HCT116 (cell line): Measurements from ENCODE around the gene OSBPL8. TPM values are rescaled to one million over a fixed set of nuclear protein-coding genes. Genes with fewer than 3 reads are reported as not detected.

Experiments
- ATAC-seq: fragments of 200-7000 bp; cut with Tn5 transposase; 2 replicates; pipeline ENCODE4 v1.9.1; 2020; ENCODE audit warnings: mild to moderate bottlenecking, moderate library complexity
- BruUV-seq: library from RNA; stranded (reverse); fragments of 400-500 nt; replicated peaks from 2 replicates; lab custom pipeline; 2021; lab: Mats Ljungman, UMichigan
- CTCF ChIA-PET: fragments of 300-600 bp; sonication (Branson Sonifier 250); formaldehyde crosslinking; loops from one replicate; lab custom pipeline; 2021; ENCODE audit warnings: antibody characterized with exemption; lab: Charles Lee
- POLR2A ChIA-PET: fragments of 300-600, 350-600 bp; sonication (Branson Sonifier 250); formaldehyde crosslinking; loops from one replicate; lab custom pipeline; 2021; ENCODE audit warnings: antibody characterized with exemption; lab: Charles Lee
- RAD21 ChIA-PET, 2 experiments: fragments of 300-600 bp; sonication (Branson Sonifier 250); formaldehyde crosslinking; loops; one replicate each; lab custom pipeline; 2023; ENCODE audit warnings: low total read pairs in 2 of 2; ENCODE audit not compliant: uncharacterized antibody in 2 of 2, unreplicated experiment in 2 of 2, low non-redundant PET in 1 of 2; lab: Charles Lee
- DNase-seq: peaks from one replicate; pipeline ENCODE4 v3.0.0-alpha.2; 2010; ENCODE audit warnings: low read depth, low spot score
- H2AFZ ChIP-seq: fragments of 200-600 bp; shearing (Covaris generic), sonication (generic); 2 replicates; pipeline ENCODE4 v1.6.1; 2017; ENCODE audit warnings: low read depth, mixed run types, mixed read lengths, antibody characterized with exemption, low read length; ENCODE audit not compliant: poor library complexity, severe bottlenecking
- H3K27ac ChIP-seq: 2 replicates; pipeline ENCODE4 v1.5.1; 2012; ENCODE audit warnings: low read depth, low read length
- H3K27me3 ChIP-seq: fragments of 200-600 bp; sonication (generic); 2 replicates; pipeline ENCODE4 v1.6.1; 2016; ENCODE audit warnings: mixed run types, low read length, mixed read lengths; ENCODE audit not compliant: insufficient read depth
- H3K36me3 ChIP-seq, 2 experiments: fragments of 200-500 bp in 1 of 2; fragments of 200-600 bp in 1 of 2; sonication (Bioruptor generic) in 1 of 2; sonication (generic) in 1 of 2; 2 replicates each; pipeline versions ENCODE4 v1.5.1 to v1.6.1; 2014 to 2016; ENCODE audit warnings: low read length in 2 of 2, inconsistent platforms in 1 of 2, mixed read lengths in 1 of 2, mixed run types in 1 of 2; ENCODE audit not compliant: insufficient read depth in 2 of 2, control insufficient read depth in 1 of 2
- H3K4me1 ChIP-seq, 2 experiments: fragments of 200-600 bp in 1 of 2; sonication (generic) in 1 of 2; 2 replicates each; pipeline versions ENCODE4 v1.5.1 to v1.6.1; 2012 to 2017; ENCODE audit warnings: low read length in 2 of 2, inconsistent platforms in 1 of 2, mild to moderate bottlenecking in 1 of 2, mixed read lengths in 1 of 2, mixed run types in 1 of 2, moderate library complexity in 1 of 2; ENCODE audit not compliant: insufficient read depth in 2 of 2, control insufficient read depth in 1 of 2
- H3K4me2 ChIP-seq: fragments of 200-600 bp; sonication (generic); 2 replicates; pipeline ENCODE4 v1.6.1; 2017; ENCODE audit warnings: mixed run types, low read length, mixed read lengths
- H3K4me3 ChIP-seq, 2 experiments: fragments of 200-600 bp in 1 of 2; sonication (generic) in 1 of 2; replicated peaks in 1 of 2; 2 replicates each; pipeline ENCODE4 v1.5.1; 2011 to 2016; ENCODE audit warnings: low read length in 2 of 2, control low read depth in 1 of 2, low read depth in 1 of 2, mild to moderate bottlenecking in 1 of 2, mixed read lengths in 1 of 2, mixed run types in 1 of 2
- H3K79me2 ChIP-seq: fragments of 200-600 bp; sonication (generic); 2 replicates; pipeline ENCODE4 v1.6.1; 2017; ENCODE audit warnings: mild to moderate bottlenecking, mixed run types, low read length, moderate library complexity, mixed read lengths; ENCODE audit not compliant: insufficient read depth
- H3K9ac ChIP-seq: fragments of 200-600 bp; sonication (generic); 2 replicates; pipeline ENCODE4 v1.6.1; 2016; ENCODE audit warnings: low read length, mixed read lengths
- H3K9me2 ChIP-seq: fragments of 200-600 bp; sonication (generic), shearing (Covaris generic); 2 replicates; pipeline ENCODE4 v1.6.1; 2017; ENCODE audit warnings: mixed run types, mild to moderate bottlenecking, moderate library complexity; ENCODE audit not compliant: insufficient read depth
- H3K9me3 ChIP-seq, 2 experiments: fragments of 200-500 bp in 1 of 2; fragments of 200-600 bp in 1 of 2; sonication (Bioruptor generic) in 1 of 2; sonication (generic) in 1 of 2; 2 replicates each; pipeline ENCODE4 v1.6.1; 2014 to 2017; ENCODE audit warnings: low read length in 2 of 2, mixed read lengths in 2 of 2, inconsistent platforms in 1 of 2, low read depth in 1 of 2, mild to moderate bottlenecking in 1 of 2, mixed run types in 1 of 2, moderate library complexity in 1 of 2; ENCODE audit not compliant: control insufficient read depth in 1 of 2, insufficient read depth in 1 of 2
- H4K20me1 ChIP-seq: fragments of 200-600 bp; sonication (generic), shearing (Covaris generic); 2 replicates; pipeline ENCODE4 v1.6.1; 2017; ENCODE audit warnings: mixed run types, mild to moderate bottlenecking, moderate library complexity; ENCODE audit not compliant: insufficient read depth
- CBX3 ChIP-seq: IDR thresholded peaks from 2 replicates; pipeline ENCODE4 v1.6.1; 2012; ENCODE audit warnings: low read depth
- CEBPB ChIP-seq: IDR thresholded peaks from 2 replicates; pipeline ENCODE4 v1.6.1; 2012; ENCODE audit warnings: low read depth
- EGR1 ChIP-seq: IDR thresholded peaks from 2 replicates; pipeline ENCODE4 v1.6.1; 2012; ENCODE audit warnings: low read depth
- ELF1 ChIP-seq: IDR thresholded peaks from 2 replicates; pipeline ENCODE4 v1.6.1; 2012; ENCODE audit warnings: low read depth, borderline replicate concordance
- EZH2phosphoT487 ChIP-seq: fragments of 200-600 bp; IDR thresholded peaks from 2 replicates; pipeline ENCODE4 v1.6.1; 2018; ENCODE audit warnings: antibody characterized with exemption, borderline replicate concordance
- FOSL1 ChIP-seq: IDR thresholded peaks from 2 replicates; pipeline ENCODE4 v1.6.1; 2012; ENCODE audit warnings: low read depth
- JUND ChIP-seq: IDR thresholded peaks from 2 replicates; pipeline ENCODE4 v1.6.1; 2012
- POLR2AphosphoS5 ChIP-seq: IDR thresholded peaks from 2 replicates; pipeline ENCODE4 v1.6.1; 2011; ENCODE audit warnings: mild to moderate bottlenecking, low read depth, low read length, moderate library complexity
- RAD21 ChIP-seq: IDR thresholded peaks from 2 replicates; pipeline ENCODE4 v1.6.1; 2012; ENCODE audit warnings: low read depth, mild to moderate bottlenecking
- SIN3A ChIP-seq: IDR thresholded peaks from 2 replicates; pipeline ENCODE4 v1.6.1; 2012; ENCODE audit warnings: low read depth
- SP1 ChIP-seq: IDR thresholded peaks from 2 replicates; pipeline ENCODE4 v1.6.1; 2012; ENCODE audit warnings: low read depth
- SRF ChIP-seq: IDR thresholded peaks from 2 replicates; pipeline ENCODE4 v1.6.1; 2012; ENCODE audit warnings: low read depth
- TCF7L2 ChIP-seq: IDR thresholded peaks from 2 replicates; pipeline ENCODE4 v1.7.0; 2011; ENCODE audit warnings: borderline replicate concordance, inconsistent platforms; ENCODE audit not compliant: insufficient read depth, insufficient read length; ENCODE audit errors: extremely low read depth
- YY1 ChIP-seq: IDR thresholded peaks from 2 replicates; pipeline ENCODE4 v1.6.1; 2011; ENCODE audit warnings: low read length, low read depth, moderate library complexity, mild to moderate bottlenecking; ENCODE audit not compliant: insufficient replicate concordance; ENCODE audit errors: extremely low read depth
- ZFX ChIP-seq: fragments of 450-650 bp; IDR thresholded peaks from 2 replicates; pipeline ENCODE4 v1.6.1; 2017
- ZNF274 ChIP-seq: fragments of 200-500 bp; sonication (Bioruptor generic); IDR thresholded peaks from 2 replicates; pipeline ENCODE4 v1.6.1; 2014; ENCODE audit warnings: mild to moderate bottlenecking, low read depth, low read length, inconsistent platforms
- intact Hi-C: fragments of 100-400 bp; cut with micrococcal nuclease; formaldehyde crosslinking; loops from 2 replicates; pipeline ENCODE4 v1.10.0; 2022
- total RNA-seq: library from RNA; stranded (reverse); gene quantifications from one replicate; pipeline ENCODE4 v1.2.1, GENCODE V29; 2021; ENCODE audit not compliant: unreplicated experiment
- TF ChIP-seq, protein P1 (sequence below): IDR thresholded peaks from 2 replicates; pipeline ENCODE4 v1.6.1; 2012; ENCODE audit warnings: low read depth
- TF ChIP-seq, protein P2 (sequence below): IDR thresholded peaks from 2 replicates; pipeline ENCODE4 v1.6.1; 2011; ENCODE audit warnings: mild to moderate bottlenecking, low read length, moderate library complexity; ENCODE audit not compliant: insufficient replicate concordance; ENCODE audit errors: extremely low read depth
- TF ChIP-seq, protein P3 (sequence below): IDR thresholded peaks from 2 replicates; pipeline ENCODE4 v1.6.1; 2012
- TF ChIP-seq, protein P4 (sequence below), 3 experiments: fragments of 200-600 bp in 1 of 3; sonication (generic) in 1 of 3; IDR thresholded peaks in 2 of 3; conservative IDR thresholded peaks in 1 of 3; 2 replicates each; pipeline ENCODE4 v1.5.1; 2012 to 2017; ENCODE audit warnings: low read depth in 2 of 3, low read length in 2 of 3, antibody characterized with exemption in 1 of 3, borderline replicate concordance in 1 of 3, control low read depth in 1 of 3, mild to moderate bottlenecking in 1 of 3, mixed read lengths in 1 of 3, mixed run types in 1 of 3, moderate library complexity in 1 of 3; ENCODE audit not compliant: insufficient read depth in 1 of 3

Gene OSBPL8
- total RNA-seq, 1 experiment from 2014 or later, result 115 TPM

DNA sequence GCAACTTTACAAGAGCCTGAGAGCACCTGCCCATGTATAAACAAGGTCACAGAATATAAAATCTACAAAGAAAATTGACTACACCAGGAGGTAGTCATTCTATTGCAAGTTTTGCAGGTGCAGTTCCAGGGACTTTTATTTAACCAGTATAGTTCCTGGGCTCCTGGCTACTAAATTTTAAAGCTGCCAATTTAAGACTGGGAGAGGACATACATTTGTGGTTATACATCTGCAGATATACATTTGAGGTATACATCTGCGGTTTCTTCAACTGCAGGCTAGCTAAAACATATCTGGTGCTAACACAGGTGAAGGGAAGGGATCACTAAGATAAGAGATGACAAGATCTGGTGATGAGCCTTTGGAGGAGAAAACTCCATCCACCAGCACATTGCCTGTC lies 241.6 kb downstream of the OSBPL8 start:
- no TSS peak for BruUV-seq
- ChIA-PET CTCF (no interaction called here), POLR2A (no interaction called here)

More for the DNA sequence above, 241.6 kb downstream of the OSBPL8 start:
- Histone ChIP-seq H3K9ac (no peak overlapping the region), H3K27ac (no peak overlapping the region), H3K9me3 (no peaks in the 10 kb centered on the region), H3K79me2 (no peaks in the 10 kb centered on the region), H4K20me1 (no peaks in the 10 kb centered on the region), H3K4me1 (peaks cover 0 to 9% of the 10 kb centered on the region in 2 experiments; a peak in 3 of 4 replicates)
- no peak for DNase-seq
- TF ChIP-seq FOSL1 (no peak), CBX3 (no peak), ELF1 (no peak), EGR1 (no peak), TCF7L2 (no peak), SIN3A (no peak), ZNF274 (no peak), JUND (no peak), SRF (no peak), ZFX (no peak), EZH2phosphoT487 (no peak), RAD21 (no peak), YY1 (no peak), SP1 (no peak), POLR2AphosphoS5 (no peak), CEBPB (no peak)
- TF ChIP-seq, protein P1, sequence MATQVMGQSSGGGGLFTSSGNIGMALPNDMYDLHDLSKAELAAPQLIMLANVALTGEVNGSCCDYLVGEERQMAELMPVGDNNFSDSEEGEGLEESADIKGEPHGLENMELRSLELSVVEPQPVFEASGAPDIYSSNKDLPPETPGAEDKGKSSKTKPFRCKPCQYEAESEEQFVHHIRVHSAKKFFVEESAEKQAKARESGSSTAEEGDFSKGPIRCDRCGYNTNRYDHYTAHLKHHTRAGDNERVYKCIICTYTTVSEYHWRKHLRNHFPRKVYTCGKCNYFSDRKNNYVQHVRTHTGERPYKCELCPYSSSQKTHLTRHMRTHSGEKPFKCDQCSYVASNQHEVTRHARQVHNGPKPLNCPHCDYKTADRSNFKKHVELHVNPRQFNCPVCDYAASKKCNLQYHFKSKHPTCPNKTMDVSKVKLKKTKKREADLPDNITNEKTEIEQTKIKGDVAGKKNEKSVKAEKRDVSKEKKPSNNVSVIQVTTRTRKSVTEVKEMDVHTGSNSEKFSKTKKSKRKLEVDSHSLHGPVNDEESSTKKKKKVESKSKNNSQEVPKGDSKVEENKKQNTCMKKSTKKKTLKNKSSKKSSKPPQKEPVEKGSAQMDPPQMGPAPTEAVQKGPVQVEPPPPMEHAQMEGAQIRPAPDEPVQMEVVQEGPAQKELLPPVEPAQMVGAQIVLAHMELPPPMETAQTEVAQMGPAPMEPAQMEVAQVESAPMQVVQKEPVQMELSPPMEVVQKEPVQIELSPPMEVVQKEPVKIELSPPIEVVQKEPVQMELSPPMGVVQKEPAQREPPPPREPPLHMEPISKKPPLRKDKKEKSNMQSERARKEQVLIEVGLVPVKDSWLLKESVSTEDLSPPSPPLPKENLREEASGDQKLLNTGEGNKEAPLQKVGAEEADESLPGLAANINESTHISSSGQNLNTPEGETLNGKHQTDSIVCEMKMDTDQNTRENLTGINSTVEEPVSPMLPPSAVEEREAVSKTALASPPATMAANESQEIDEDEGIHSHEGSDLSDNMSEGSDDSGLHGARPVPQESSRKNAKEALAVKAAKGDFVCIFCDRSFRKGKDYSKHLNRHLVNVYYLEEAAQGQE, result no peak
- TF ChIP-seq, protein P2, sequence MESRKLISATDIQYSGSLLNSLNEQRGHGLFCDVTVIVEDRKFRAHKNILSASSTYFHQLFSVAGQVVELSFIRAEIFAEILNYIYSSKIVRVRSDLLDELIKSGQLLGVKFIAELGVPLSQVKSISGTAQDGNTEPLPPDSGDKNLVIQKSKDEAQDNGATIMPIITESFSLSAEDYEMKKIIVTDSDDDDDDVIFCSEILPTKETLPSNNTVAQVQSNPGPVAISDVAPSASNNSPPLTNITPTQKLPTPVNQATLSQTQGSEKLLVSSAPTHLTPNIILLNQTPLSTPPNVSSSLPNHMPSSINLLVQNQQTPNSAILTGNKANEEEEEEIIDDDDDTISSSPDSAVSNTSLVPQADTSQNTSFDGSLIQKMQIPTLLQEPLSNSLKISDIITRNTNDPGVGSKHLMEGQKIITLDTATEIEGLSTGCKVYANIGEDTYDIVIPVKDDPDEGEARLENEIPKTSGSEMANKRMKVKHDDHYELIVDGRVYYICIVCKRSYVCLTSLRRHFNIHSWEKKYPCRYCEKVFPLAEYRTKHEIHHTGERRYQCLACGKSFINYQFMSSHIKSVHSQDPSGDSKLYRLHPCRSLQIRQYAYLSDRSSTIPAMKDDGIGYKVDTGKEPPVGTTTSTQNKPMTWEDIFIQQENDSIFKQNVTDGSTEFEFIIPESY, result no peak
- TF ChIP-seq, protein P3, sequence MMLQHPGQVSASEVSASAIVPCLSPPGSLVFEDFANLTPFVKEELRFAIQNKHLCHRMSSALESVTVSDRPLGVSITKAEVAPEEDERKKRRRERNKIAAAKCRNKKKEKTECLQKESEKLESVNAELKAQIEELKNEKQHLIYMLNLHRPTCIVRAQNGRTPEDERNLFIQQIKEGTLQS, result no peak
- TF ChIP-seq, protein P4, sequence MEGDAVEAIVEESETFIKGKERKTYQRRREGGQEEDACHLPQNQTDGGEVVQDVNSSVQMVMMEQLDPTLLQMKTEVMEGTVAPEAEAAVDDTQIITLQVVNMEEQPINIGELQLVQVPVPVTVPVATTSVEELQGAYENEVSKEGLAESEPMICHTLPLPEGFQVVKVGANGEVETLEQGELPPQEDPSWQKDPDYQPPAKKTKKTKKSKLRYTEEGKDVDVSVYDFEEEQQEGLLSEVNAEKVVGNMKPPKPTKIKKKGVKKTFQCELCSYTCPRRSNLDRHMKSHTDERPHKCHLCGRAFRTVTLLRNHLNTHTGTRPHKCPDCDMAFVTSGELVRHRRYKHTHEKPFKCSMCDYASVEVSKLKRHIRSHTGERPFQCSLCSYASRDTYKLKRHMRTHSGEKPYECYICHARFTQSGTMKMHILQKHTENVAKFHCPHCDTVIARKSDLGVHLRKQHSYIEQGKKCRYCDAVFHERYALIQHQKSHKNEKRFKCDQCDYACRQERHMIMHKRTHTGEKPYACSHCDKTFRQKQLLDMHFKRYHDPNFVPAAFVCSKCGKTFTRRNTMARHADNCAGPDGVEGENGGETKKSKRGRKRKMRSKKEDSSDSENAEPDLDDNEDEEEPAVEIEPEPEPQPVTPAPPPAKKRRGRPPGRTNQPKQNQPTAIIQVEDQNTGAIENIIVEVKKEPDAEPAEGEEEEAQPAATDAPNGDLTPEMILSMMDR (IDR thresholded peaks at IDR 0.05 in 2 of 3, conservative IDR thresholded peaks at IDR 0.05 in 1 of 3; ENCODE audit: borderline replicate concordance in 1 of 3, insufficient read depth in 1 of 3, low read depth in 2 of 3, low read length in 2 of 3), result no peak
- TF ChIP-seq, all 23 proteins: peak for 0
- H3K27me3 ChIP-seq, result no peaks in the 10 kb centered on the region
- no peaks in the 10 kb centered on the region for H3K9me2 ChIP-seq
- H2AFZ ChIP-seq, result no peak overlapping the region
- H3K4me2 ChIP-seq, result no peak overlapping the region
- RAD21 ChIA-PET, result no interaction called here
- H3K36me3 ChIP-seq, result no peaks in the 10 kb centered on the region
- ATAC-seq, result no peak
- intact Hi-C loops, result no loop called here
- no peak overlapping the region for H3K4me3 ChIP-seq
